ENCODE measurements around the gene COL5A2. TPM values are rescaled to one million over a fixed set of nuclear protein-coding genes. Genes with fewer than 3 reads are reported as not detected.

The COL5A2 gene
- total and polyA plus RNA-seq, 2 donors (not counting 3 experiments of a cell fraction or from before 2014, with no cell fraction given): 47.4 to 123 TPM

DNA sequence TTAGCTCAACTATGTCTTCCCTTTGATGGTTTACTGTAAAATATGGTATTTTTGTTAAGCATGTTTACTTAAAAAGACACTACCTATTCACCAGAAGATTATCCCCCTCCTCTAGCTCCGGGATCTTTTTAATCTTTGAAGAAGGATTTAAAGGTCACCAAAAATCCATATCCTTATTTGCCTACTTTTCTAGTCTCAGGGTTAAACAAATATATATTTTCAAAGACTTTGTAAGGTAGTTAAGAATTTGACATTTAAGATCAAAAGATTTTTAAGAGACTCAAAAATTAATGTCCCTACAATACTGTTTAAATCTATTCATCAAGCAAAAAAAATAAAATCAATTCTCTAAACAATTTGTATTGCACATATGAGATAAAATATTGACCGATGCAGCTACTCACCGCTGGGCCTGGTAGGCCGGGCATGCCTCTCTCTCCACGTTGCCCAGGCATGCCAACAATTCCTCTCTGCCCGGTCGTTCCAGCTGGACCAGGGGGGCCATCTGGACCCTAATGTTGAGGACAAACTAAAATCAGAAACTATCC is 129.3 kb downstream of the COL5A2 start:
- POLR2A ChIA-PET: no interaction called here
- H3K9ac ChIP-seq (replicated peaks; ENCODE audit: extremely low read depth, insufficient read depth, low read length): no peak overlapping the region
- intact Hi-C loops (cut with micrococcal nuclease): no loop called here

GRCh38 chr2:189049709-189050164 is 129.8 kb downstream of the COL5A2 start:
- Histone ChIP-seq H3K9me3 (replicated peaks; ENCODE audit: control insufficient read depth, insufficient read depth, low read length) (no peaks in the 10 kb centered on the region), H3K79me2 (ENCODE audit: control insufficient read depth, insufficient read depth, low read length) (no peaks in the 10 kb centered on the region), H4K20me1 (replicated peaks; ENCODE audit: control insufficient read depth, extremely low read depth, insufficient read depth, low read length) (no peaks in the 10 kb centered on the region), H3K27me3 (ENCODE audit: control insufficient read depth in 2 of 2, insufficient read depth in 2 of 2, low read length in 2 of 2) (no peaks in the 10 kb centered on the region), H2AFZ (ENCODE audit: low read depth, low read length) (no peak overlapping the region), H3K9me1 (replicated peaks; ENCODE audit: control insufficient read depth, extremely low read depth, insufficient read depth, low read length) (peaks cover 2% of the 10 kb centered on the region), H3K36me3 (ENCODE audit: control insufficient read depth in 2 of 2, extremely low read depth in 1 of 2, insufficient read depth in 2 of 2, low read length in 2 of 2) (peaks cover 5 to 14% of the 10 kb centered on the region in 2 experiments), H3K4me2 (ENCODE audit: insufficient read depth, low read length) (no peak overlapping the region), H3K9ac (replicated peaks; ENCODE audit: extremely low read depth, insufficient read depth, low read length) (no peak overlapping the region), H3K4me1 (ENCODE audit: control insufficient read depth, extremely low read depth, insufficient read depth, low read length) (no peaks in the 10 kb centered on the region), H3K27ac (ENCODE audit: insufficient read depth, low read depth, low read length) (no peak overlapping the region), H3K4me3 (replicated peaks in 1 of 3; ENCODE audit: insufficient read depth in 1 of 3, low read depth in 1 of 3, low read length in 3 of 3) (no peak overlapping the region)
- POLR2A ChIA-PET: no interaction called here
- dilution Hi-C loops (cut with MboI; ENCODE audit: extremely low pct_ligation_motif_present, low sequenced_read_pairs) (no loop called here), intact Hi-C loops (cut with micrococcal nuclease) (no loop called here)
- DNase-seq (ENCODE audit: low read depth, low spot score) (no peak), FAIRE-seq (no peak)
- no TSS peak for BruUV-seq (replicated peaks)
- CTCF ChIA-PET: interaction anchor here (0.9 to 1.1 kb wide), 3 partner anchors 11 to 73 kb away, joined by 3 to 4 read pairs (median 4); no protein-coding TSS in a partner anchor
- TF ChIP-seq EZH2 (IDR thresholded peaks at IDR 0.05; ENCODE audit: borderline replicate concordance, low read depth, low read length, severe bottlenecking) (no peak), POLR2A (IDR thresholded peaks at IDR 0.05; ENCODE audit: low read depth, low read length) (no peak), GATA2 (IDR thresholded peaks at IDR 0.05; ENCODE audit: insufficient read depth, insufficient read length, low read depth, low read length) (no peak), CTCF (IDR thresholded peaks at IDR 0.05; ENCODE audit: extremely low read depth in 1 of 2, insufficient read depth in 1 of 2, low read depth in 1 of 2, low read length in 2 of 2) (no peak), JUN (IDR thresholded peaks at IDR 0.05; ENCODE audit: borderline replicate concordance, insufficient read depth, insufficient read length, low read depth) (no peak), FOS (IDR thresholded peaks at IDR 0.05; ENCODE audit: borderline replicate concordance, insufficient read depth, low read length) (no peak), POLR2AphosphoS5 (IDR thresholded peaks at IDR 0.05; ENCODE audit: insufficient read depth, low read depth, low read length) (no peak), MAX (IDR thresholded peaks at IDR 0.05; ENCODE audit: insufficient read depth, insufficient read length) (no peak)

More for the DNA sequence above, 129.3 kb downstream of the COL5A2 start:
- peaks cover 2% of the 10 kb centered on the region for H3K9me1 ChIP-seq (replicated peaks; ENCODE audit: control insufficient read depth, extremely low read depth, insufficient read depth, low read length)
- no peaks in the 10 kb centered on the region for H3K27me3 ChIP-seq (ENCODE audit: control insufficient read depth in 2 of 2, insufficient read depth in 2 of 2, low read length in 2 of 2)
- H4K20me1 ChIP-seq (replicated peaks; ENCODE audit: control insufficient read depth, extremely low read depth, insufficient read depth, low read length): no peaks in the 10 kb centered on the region
- no peak overlapping the region for H3K4me3 ChIP-seq (replicated peaks in 1 of 3; ENCODE audit: insufficient read depth in 1 of 3, low read depth in 1 of 3, low read length in 3 of 3)
- CTCF ChIA-PET: interaction anchor here (0.9 to 1.1 kb wide), 3 partner anchors 11 to 74 kb away, joined by 3 to 4 read pairs (median 4); no protein-coding TSS in a partner anchor
- H3K36me3 ChIP-seq (ENCODE audit: control insufficient read depth in 2 of 2, extremely low read depth in 1 of 2, insufficient read depth in 2 of 2, low read length in 2 of 2): peaks cover 5 to 14% of the 10 kb centered on the region in 2 experiments
- no peak for TF ChIP-seq JUN (IDR thresholded peaks at IDR 0.05; ENCODE audit: borderline replicate concordance, insufficient read depth, insufficient read length, low read depth)
- H3K9me3 ChIP-seq (replicated peaks; ENCODE audit: control insufficient read depth, insufficient read depth, low read length): no peaks in the 10 kb centered on the region
- BruUV-seq (replicated peaks): no TSS peak
- no peaks in the 10 kb centered on the region for H3K4me1 ChIP-seq (ENCODE audit: control insufficient read depth, extremely low read depth, insufficient read depth, low read length)
- no peak overlapping the region for H2AFZ ChIP-seq (ENCODE audit: low read depth, low read length)
- DNase-seq (ENCODE audit: low read depth, low spot score): no peak
- no peak overlapping the region for H3K4me2 ChIP-seq (ENCODE audit: insufficient read depth, low read length)
- FAIRE-seq: no peak
- H3K79me2 ChIP-seq (ENCODE audit: control insufficient read depth, insufficient read depth, low read length): no peaks in the 10 kb centered on the region
- dilution Hi-C loops (cut with MboI; ENCODE audit: extremely low pct_ligation_motif_present, low sequenced_read_pairs): no loop called here
- no peak overlapping the region for H3K27ac ChIP-seq (ENCODE audit: insufficient read depth, low read depth, low read length)

Data from endothelial cell of umbilical vein (primary cell).